Cardiac muscle cell (in vitro differentiated cells and primary cell): ENCODE results near the gene MBNL2. TPM values are rescaled to one million over a fixed set of nuclear protein-coding genes. Genes with fewer than 3 reads are reported as not detected.
A peak's percentile ranks its signal among the peaks of the same experiment; 100 is the strongest.
"Not testable (repeated sequence)": the region's sequence is repeated elsewhere in the genome, so short reads cannot be mapped to it uniquely, and the experiment has no call there.

Experiments used
- DNase-seq, 2 donors: peaks; one replicate each; pipeline versions ENCODE4 v3.0.0 to v3.0.0-alpha.2; 2010 to 2017; ENCODE audit warnings: low read depth in 1 of 2, low spot score in 1 of 2
- H3K27ac ChIP-seq: fragments of 200-600 bp; sonication (generic); 2 replicates; pipeline ENCODE4 v1.5.1; 2016
- H3K27me3 ChIP-seq: fragments of 200-600 bp; sonication (generic); 2 replicates; pipeline ENCODE4 v1.6.0; 2016; ENCODE audit warnings: control low read depth
- H3K36me3 ChIP-seq: fragments of 200-600 bp; sonication (generic); 2 replicates; pipeline ENCODE4 v1.5.1; 2016; ENCODE audit warnings: control low read depth
- H3K4me1 ChIP-seq: fragments of 200-600 bp; sonication (generic); 2 replicates; pipeline ENCODE4 v1.8.1; 2017; ENCODE audit warnings: low read depth, mild to moderate bottlenecking, mixed run types
- H3K4me3 ChIP-seq: fragments of 200-600 bp; sonication (generic); 2 replicates; pipeline ENCODE4 v1.5.1; 2016; ENCODE audit warnings: mild to moderate bottlenecking
- H3K9me3 ChIP-seq: fragments of 200-600 bp; sonication (generic); 2 replicates; pipeline ENCODE4 v1.5.1; 2017; ENCODE audit warnings: low read depth, mild to moderate bottlenecking, control low read depth
- polyA plus RNA-seq: library from polyadenylated mRNA; unstranded; fragments of >200 nt; fragmentation: Nextera tagmentation; extraction: Ambion mirVana; gene quantifications from 2 replicates; pipeline ENCODE4 v1.2.1, GENCODE V29; 2016
- total RNA-seq: library from RNA; depleted of rRNA; stranded (reverse); fragments of >200 nt; gene quantifications from 2 replicates; pipeline ENCODE4 v1.2.3, GENCODE V29; 2016
- TF ChIP-seq, protein P1 (sequence below): IDR thresholded peaks from 2 replicates; pipeline ENCODE4 v1.5.1; 2012; ENCODE audit warnings: low read depth, mild to moderate bottlenecking, low read length

Gene MBNL2
- total and polyA plus RNA-seq, 2 experiments from 2014 or later, result 15.2 to 27.8 TPM

DNA sequence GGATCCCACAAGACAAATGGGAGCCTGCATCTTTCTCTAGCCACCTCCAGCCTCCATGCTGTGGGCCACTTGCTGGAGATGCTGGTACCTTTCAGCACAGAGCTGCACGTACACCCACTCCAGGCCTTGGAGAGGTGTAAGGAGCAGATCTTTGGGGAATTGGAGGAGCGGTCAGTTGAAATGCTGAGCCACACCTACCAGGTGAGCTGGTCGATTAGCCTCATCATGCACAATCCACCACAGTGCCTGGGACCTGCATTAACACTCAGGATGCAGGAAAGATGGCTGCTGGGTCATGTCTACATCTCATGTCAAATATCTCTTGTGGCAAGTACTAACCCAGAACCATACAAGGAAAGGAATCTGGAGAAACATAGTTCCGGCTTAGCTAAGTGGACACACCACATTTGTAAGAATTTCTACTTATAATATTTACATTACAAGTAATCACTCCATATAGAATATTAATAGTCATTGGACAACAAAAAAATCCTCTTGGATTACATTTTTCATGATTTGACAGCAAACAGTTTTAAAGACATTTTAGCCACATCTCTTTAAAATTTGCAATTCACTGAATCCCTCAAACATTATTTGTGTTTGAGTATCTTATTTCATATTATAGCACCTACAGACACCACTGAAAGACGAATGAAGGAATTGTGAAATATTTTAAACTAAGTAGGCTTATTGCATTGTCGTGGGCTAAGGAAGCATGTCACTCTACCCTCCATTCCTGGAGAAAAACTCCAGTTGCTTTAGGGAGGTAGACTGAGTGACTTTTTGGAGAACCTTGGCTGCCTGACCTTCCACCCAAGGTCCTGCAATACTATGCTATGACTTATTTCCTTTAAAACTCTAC is 21.8 kb upstream of the MBNL2 start:
- DNase-seq, result no peak
- TF ChIP-seq, protein P1, sequence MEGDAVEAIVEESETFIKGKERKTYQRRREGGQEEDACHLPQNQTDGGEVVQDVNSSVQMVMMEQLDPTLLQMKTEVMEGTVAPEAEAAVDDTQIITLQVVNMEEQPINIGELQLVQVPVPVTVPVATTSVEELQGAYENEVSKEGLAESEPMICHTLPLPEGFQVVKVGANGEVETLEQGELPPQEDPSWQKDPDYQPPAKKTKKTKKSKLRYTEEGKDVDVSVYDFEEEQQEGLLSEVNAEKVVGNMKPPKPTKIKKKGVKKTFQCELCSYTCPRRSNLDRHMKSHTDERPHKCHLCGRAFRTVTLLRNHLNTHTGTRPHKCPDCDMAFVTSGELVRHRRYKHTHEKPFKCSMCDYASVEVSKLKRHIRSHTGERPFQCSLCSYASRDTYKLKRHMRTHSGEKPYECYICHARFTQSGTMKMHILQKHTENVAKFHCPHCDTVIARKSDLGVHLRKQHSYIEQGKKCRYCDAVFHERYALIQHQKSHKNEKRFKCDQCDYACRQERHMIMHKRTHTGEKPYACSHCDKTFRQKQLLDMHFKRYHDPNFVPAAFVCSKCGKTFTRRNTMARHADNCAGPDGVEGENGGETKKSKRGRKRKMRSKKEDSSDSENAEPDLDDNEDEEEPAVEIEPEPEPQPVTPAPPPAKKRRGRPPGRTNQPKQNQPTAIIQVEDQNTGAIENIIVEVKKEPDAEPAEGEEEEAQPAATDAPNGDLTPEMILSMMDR, result no peak
- H3K9me3 ChIP-seq, result no peaks in the 10 kb centered on the region
- no peak overlapping the region for H3K27ac ChIP-seq
- H3K27me3 ChIP-seq, result no peaks in the 10 kb centered on the region
- no peaks in the 10 kb centered on the region for H3K4me1 ChIP-seq
- no peak overlapping the region for H3K4me3 ChIP-seq
- H3K36me3 ChIP-seq, result no peaks in the 10 kb centered on the region

DNA sequence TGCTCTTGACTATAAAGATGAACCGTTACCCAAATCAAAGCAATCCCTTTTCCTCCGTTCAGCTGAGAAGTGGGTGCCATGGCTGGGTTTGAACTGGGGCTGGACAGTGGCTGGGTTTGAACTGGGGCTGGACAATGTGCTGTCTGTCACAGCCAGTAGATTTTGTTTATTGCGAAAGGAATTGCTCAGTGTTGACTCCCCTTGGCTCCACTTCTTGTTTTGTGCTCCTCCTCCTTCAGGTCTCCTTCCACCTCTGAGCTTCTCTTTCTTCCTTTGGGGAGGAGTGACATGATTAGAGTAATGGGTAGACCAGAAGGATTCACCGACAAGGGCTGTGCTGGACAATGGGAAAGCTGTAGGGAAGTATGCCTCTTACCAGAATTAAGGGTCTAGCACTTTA is 19.4 kb upstream of the MBNL2 start:
- no peak for DNase-seq
- no peaks in the 10 kb centered on the region for H3K36me3 ChIP-seq
- TF ChIP-seq, protein P1, result no peak
- no peaks in the 10 kb centered on the region for H3K9me3 ChIP-seq
- H3K27ac ChIP-seq, result no peak overlapping the region
- no peak overlapping the region for H3K4me3 ChIP-seq
- H3K27me3 ChIP-seq, result no peaks in the 10 kb centered on the region
- no peaks in the 10 kb centered on the region for H3K4me1 ChIP-seq

DNA sequence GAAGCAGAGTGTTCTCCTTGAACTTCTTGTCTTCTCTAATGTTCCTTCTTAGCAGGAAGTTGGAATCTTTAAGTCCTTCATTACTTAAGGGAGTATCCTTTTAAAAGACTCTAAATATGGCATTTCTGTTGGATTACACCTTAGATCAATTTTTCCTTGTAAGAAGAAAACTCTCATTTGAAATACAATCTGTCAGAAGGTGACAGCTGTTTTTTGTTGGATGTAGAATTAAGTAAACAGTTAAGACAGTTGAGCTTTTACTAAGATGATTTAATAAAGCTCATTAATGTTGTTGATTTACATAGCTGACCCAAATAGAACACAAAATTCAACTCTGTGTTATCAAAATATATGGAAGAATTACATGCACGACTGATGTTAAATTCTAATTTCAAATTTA is 16.7 kb upstream of the MBNL2 start:
- no peak for DNase-seq
- H3K27ac ChIP-seq, result no peak overlapping the region
- no peaks in the 10 kb centered on the region for H3K9me3 ChIP-seq

DNA sequence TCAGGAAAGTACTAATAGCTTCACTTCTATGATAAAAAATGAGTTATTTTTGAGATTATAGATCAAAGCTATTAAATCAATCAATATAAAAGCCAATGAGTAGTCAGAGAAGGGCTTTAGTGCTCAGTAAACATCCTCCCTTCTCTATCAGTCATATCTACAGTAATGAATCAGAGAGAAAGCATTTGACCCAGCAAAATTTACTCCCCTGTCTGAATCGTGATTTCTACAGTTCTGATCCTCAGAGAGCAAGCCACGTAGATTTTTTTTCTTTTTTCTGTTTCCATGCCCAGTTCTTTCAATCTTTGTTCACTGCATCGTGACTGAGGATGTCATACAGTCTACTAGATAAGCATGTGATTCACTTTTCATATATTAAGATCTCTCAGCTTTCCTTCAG is 16.2 kb upstream of the MBNL2 start:
- Histone ChIP-seq H3K36me3 (no peaks in the 10 kb centered on the region), H3K27ac (no peak overlapping the region), H3K9me3 (no peaks in the 10 kb centered on the region), H3K4me3 (no peak overlapping the region), H3K4me1 (no peaks in the 10 kb centered on the region), H3K27me3 (no peaks in the 10 kb centered on the region)
- TF ChIP-seq, protein P1, result no peak
- DNase-seq, result peak in 1 of 2 donors; percentile 66

More for the DNA sequence above, 16.7 kb upstream of the MBNL2 start:
- Histone ChIP-seq H3K4me1 (no peaks in the 10 kb centered on the region), H3K27me3 (no peaks in the 10 kb centered on the region), H3K4me3 (no peak overlapping the region), H3K36me3 (no peaks in the 10 kb centered on the region)
- TF ChIP-seq, protein P1, result no peak

DNA sequence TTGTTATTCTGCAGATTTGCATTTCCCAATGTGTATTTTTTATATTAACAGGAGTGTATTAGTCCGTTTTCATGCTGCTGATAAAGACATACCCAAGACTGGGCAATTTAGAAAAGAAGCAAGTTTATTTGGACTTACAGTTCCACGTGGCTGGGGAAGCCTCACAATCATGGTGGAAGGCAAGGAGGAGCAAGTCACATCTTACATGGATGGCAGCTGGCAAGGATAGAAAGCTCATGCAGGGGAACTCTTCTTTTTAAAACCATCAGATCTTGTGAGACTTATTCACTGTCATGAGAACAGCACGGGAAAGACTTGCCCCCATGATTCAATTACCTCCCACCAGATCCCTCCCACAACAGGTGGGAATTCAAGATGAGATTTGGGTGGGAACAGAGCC is 14.9 kb upstream of the MBNL2 start:
- H3K4me3 ChIP-seq, H3K9me3 ChIP-seq, DNase-seq, H3K36me3 ChIP-seq, H3K4me1 ChIP-seq, H3K27ac ChIP-seq, H3K27me3 ChIP-seq: not testable (repeated sequence)

DNA sequence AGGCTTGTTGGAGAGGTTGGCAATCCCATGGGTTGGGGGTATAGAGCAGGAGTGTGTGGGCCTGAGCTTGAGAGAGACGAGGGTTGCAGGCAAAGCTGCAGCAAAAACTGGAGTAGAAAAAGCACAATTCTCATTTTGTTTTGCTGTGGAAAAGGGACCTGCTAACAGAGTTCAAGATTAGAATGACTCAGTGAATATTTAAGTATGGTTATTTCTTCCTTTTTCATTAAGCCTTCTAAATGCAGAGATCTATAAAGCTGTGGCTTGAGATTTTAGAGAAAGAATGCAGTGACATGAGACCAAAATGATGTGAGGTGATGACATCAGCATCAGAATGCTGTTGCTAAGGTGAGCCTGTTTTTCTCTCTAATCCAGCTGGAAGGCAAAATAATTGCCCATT is 10.8 kb upstream of the MBNL2 start:
- no peak for DNase-seq
- H3K27ac ChIP-seq, result no peak overlapping the region
- no peaks in the 10 kb centered on the region for H3K36me3 ChIP-seq
- peaks cover 3% of the 10 kb centered on the region for H3K4me1 ChIP-seq
- no peaks in the 10 kb centered on the region for H3K27me3 ChIP-seq
- TF ChIP-seq, protein P1, result no peak
- H3K9me3 ChIP-seq, result no peaks in the 10 kb centered on the region
- no peak overlapping the region for H3K4me3 ChIP-seq
